Chondrocyte (in vitro differentiated cells): ENCODE measurements around the gene AKAP13. TPM values are rescaled to one million over a fixed set of nuclear protein-coding genes. Genes with fewer than 3 reads are reported as not detected.

Experiments used
- DNase-seq: peaks from one replicate; pipeline ENCODE4 v3.0.0; 2021; ENCODE audit warnings: mixed read lengths, low spot score
- H3K27ac Mint-ChIP-seq: one replicate; pipeline ENCODE4 v1.8.0; 2021; ENCODE audit warnings: mild to moderate bottlenecking, moderate library complexity, mixed read lengths; ENCODE audit not compliant: unreplicated experiment
- H3K27me3 Mint-ChIP-seq: 2 replicates; pipeline ENCODE4 v1.8.0; 2021; ENCODE audit warnings: low read depth, mixed read lengths
- H3K36me3 Mint-ChIP-seq: 2 replicates; pipeline ENCODE4 v1.8.0; 2021; ENCODE audit warnings: low read depth, mixed read lengths
- H3K4me1 Mint-ChIP-seq: 2 replicates; pipeline ENCODE4 v1.8.0; 2021; ENCODE audit warnings: low read depth, mild to moderate bottlenecking, mixed read lengths
- H3K4me3 Mint-ChIP-seq: one replicate; pipeline ENCODE4 v1.8.0; 2021; ENCODE audit warnings: mild to moderate bottlenecking, moderate library complexity, mixed read lengths; ENCODE audit not compliant: unreplicated experiment
- H3K9me3 Mint-ChIP-seq: 2 replicates; pipeline ENCODE4 v1.8.0; 2021; ENCODE audit warnings: low read depth, mixed read lengths
- CTCF ChIP-seq: fragments of 200-600 bp; sonication (generic); IDR thresholded peaks from 2 replicates; pipeline ENCODE4 v1.5.0; 2021; ENCODE audit warnings: antibody characterized with exemption, mild to moderate bottlenecking, moderate library complexity
- total RNA-seq: library from RNA; stranded (reverse); gene quantifications from 3 replicates; pipeline ENCODE4 v1.2.1, GENCODE V29; 2021

Gene AKAP13
- total RNA-seq, 1 donor from 2014 or later: 80.6 TPM

- Mint-ChIP-seq H3K4me1 (peaks cover 10% of the 10 kb centered on the region), H3K27ac (no peak overlapping the region), H3K4me3 (no peak overlapping the region), H3K27me3 (no peaks in the 10 kb centered on the region), H3K9me3 (no peaks in the 10 kb centered on the region), H3K36me3 (no peaks in the 10 kb centered on the region)
- no peak for TF ChIP-seq CTCF
- DNase-seq: peak; percentile 66
Observed at GRCh38 chr15:85755471-85755870, 375.1 kb downstream of the AKAP13 start.

GRCh38 chr15:85755942-85756341, 375.5 kb downstream of the AKAP13 start:
- TF ChIP-seq CTCF: no peak
- Mint-ChIP-seq H3K27ac (no peak overlapping the region), H3K36me3 (no peaks in the 10 kb centered on the region), H3K4me1 (peaks cover 6% of the 10 kb centered on the region), H3K9me3 (no peaks in the 10 kb centered on the region), H3K27me3 (no peaks in the 10 kb centered on the region), H3K4me3 (no peak overlapping the region)
- DNase-seq: peak; percentile 52

GRCh38 chr15:85756411-85757072, 376.1 kb downstream of the AKAP13 start:
- Mint-ChIP-seq H3K27me3 (no peaks in the 10 kb centered on the region), H3K4me1 (peaks cover 4% of the 10 kb centered on the region), H3K9me3 (no peaks in the 10 kb centered on the region), H3K4me3 (no peak overlapping the region), H3K27ac (no peak overlapping the region), H3K36me3 (no peaks in the 10 kb centered on the region)
- peak; percentile 78 for DNase-seq
- TF ChIP-seq CTCF: no peak

- Mint-ChIP-seq H3K36me3 (no peaks in the 10 kb centered on the region), H3K4me3 (no peak overlapping the region), H3K9me3 (no peaks in the 10 kb centered on the region), H3K4me1 (peaks cover 3% of the 10 kb centered on the region), H3K27ac (no peak overlapping the region), H3K27me3 (no peaks in the 10 kb centered on the region)
- no peak for TF ChIP-seq CTCF
- peak; percentile 55 for DNase-seq
Observed at GRCh38 chr15:85757073-85757938, 376.9 kb downstream of the AKAP13 start.

- DNase-seq: peak; percentile 72
- Mint-ChIP-seq H3K4me3 (no peak overlapping the region), H3K9me3 (no peaks in the 10 kb centered on the region)
Observed at GRCh38 chr15:85757939-85758654, 377.7 kb downstream of the AKAP13 start.

More at GRCh38 chr15:85757939-85758654, 377.7 kb downstream of the AKAP13 start:
- H3K4me1 Mint-ChIP-seq: no peaks in the 10 kb centered on the region
- no peak overlapping the region for H3K27ac Mint-ChIP-seq
- no peaks in the 10 kb centered on the region for H3K27me3 Mint-ChIP-seq
- no peak for TF ChIP-seq CTCF
- H3K36me3 Mint-ChIP-seq: no peaks in the 10 kb centered on the region
